DLD1 (cell line): Measurements from ENCODE around the gene C1QA.

ENCODE experiments used
- in situ Hi-C: cut with HindIII; loops from 2 replicates; pipeline ENCODE4 v1.10.0; 2017; ENCODE audit warnings: low sequenced_read_pairs

Gene C1QA

GRCh38 chr1:22611530-22611947, 24.9 kb upstream of the C1QA start:
- in situ Hi-C loops, result no loop called here

- in situ Hi-C loops, result no loop called here
These were observed 23.5 kb upstream of the C1QA start for GRCh38 chr1:22612671-22613571.

GRCh38 chr1:22613572-22613918, 22.9 kb upstream of the C1QA start:
- in situ Hi-C loops, result no loop called here

- in situ Hi-C loops, result no loop called here
These were observed 22.5 kb upstream of the C1QA start for GRCh38 chr1:22613951-22614350.

GRCh38 chr1:22615886-22616285, 20.5 kb upstream of the C1QA start:
- in situ Hi-C loops, result no loop called here

GRCh38 chr1:22616571-22616970, 19.9 kb upstream of the C1QA start:
- in situ Hi-C loops, result no loop called here

GRCh38 chr1:22618056-22618455, 18.4 kb upstream of the C1QA start:
- in situ Hi-C loops, result no loop called here

GRCh38 chr1:22619252-22619651, 17.2 kb upstream of the C1QA start:
- in situ Hi-C loops, result no loop called here

- in situ Hi-C loops, result no loop called here
These were observed 16.6 kb upstream of the C1QA start for GRCh38 chr1:22619798-22620197.

GRCh38 chr1:22621761-22622160, 14.7 kb upstream of the C1QA start:
- in situ Hi-C loops, result no loop called here

GRCh38 chr1:22625262-22625925, 11.0 kb upstream of the C1QA start:
- in situ Hi-C loops, result no loop called here

GRCh38 chr1:22626237-22627157, 9.9 kb upstream of the C1QA start:
- in situ Hi-C loops, result no loop called here

- in situ Hi-C loops, result no loop called here
These were observed 9.1 kb upstream of the C1QA start for GRCh38 chr1:22627331-22627730.

- in situ Hi-C loops, result no loop called here
These were observed 7.6 kb upstream of the C1QA start for GRCh38 chr1:22628698-22629444.

GRCh38 chr1:22629886-22630285, 6.5 kb upstream of the C1QA start:
- in situ Hi-C loops, result no loop called here

- in situ Hi-C loops, result no loop called here
These were observed 2.5 kb upstream of the C1QA start for GRCh38 chr1:22633697-22634463.

- in situ Hi-C loops, result no loop called here
These were observed 992 bp upstream of the C1QA start for GRCh38 chr1:22635436-22635835.

GRCh38 chr1:22636927-22637326, 499 bp downstream of the C1QA start:
- in situ Hi-C loops, result no loop called here

GRCh38 chr1:22637907-22638445, 1.5 kb downstream of the C1QA start:
- in situ Hi-C loops, result no loop called here
